Hepatic stellate cell (primary cell): ENCODE measurements around the gene MLST8.
"Not testable (repeated sequence)": the region's sequence is repeated elsewhere in the genome, so short reads cannot be mapped to it uniquely, and the experiment has no call there.

Experiments used
- DNase-seq: peaks from one replicate; pipeline ENCODE4 v3.0.0; 2011; ENCODE audit warnings: low spot score

Gene MLST8

GRCh38 chr16:2190659-2191445 lies 14.4 kb upstream of the MLST8 start:
- DNase-seq, result no peak

DNA sequence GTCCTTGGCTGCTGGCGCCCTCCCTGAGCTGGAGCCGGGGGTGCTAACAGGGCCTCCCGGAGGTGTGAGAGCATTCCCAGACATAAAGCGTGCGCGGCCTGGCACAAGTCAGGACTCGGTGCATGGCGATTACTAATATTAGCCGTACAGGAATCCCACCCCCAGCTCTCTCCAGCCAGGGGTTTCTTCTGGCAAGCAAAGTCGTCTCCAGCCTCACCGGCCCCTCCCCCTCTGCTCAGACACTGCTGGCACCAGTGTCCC lies 13.9 kb upstream of the MLST8 start:
- DNase-seq, result no peak

GRCh38 chr16:2194166-2194834 lies 11.0 kb upstream of the MLST8 start:
- DNase-seq, result peak; percentile 62

DNA sequence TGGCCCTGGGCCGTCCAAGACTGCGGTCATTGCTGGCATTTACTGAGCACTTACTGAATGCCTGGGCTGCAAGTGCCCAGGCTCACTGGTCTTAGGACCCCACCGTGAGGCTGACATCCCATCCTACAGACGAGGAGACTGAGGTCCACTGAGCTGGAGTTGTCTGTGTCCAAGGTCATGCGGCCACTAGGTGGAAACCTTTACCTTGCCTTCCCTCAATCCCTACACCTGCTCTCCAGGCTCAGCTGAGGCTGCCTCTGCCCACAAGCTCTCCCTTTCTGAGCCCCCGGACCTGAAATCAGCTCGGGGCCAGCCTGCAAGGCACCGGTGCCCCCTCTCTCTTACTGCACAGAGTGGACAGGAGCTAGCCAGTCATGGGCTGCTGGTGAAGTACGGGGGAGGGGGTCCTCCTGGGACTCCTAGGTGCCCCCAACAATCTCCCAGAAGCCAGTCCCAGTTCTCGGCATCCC lies 10.4 kb upstream of the MLST8 start:
- DNase-seq, result no peak

- DNase-seq, result no peak
These were observed 9.7 kb upstream of the MLST8 start for GRCh38 chr16:2195322-2196161.

DNA sequence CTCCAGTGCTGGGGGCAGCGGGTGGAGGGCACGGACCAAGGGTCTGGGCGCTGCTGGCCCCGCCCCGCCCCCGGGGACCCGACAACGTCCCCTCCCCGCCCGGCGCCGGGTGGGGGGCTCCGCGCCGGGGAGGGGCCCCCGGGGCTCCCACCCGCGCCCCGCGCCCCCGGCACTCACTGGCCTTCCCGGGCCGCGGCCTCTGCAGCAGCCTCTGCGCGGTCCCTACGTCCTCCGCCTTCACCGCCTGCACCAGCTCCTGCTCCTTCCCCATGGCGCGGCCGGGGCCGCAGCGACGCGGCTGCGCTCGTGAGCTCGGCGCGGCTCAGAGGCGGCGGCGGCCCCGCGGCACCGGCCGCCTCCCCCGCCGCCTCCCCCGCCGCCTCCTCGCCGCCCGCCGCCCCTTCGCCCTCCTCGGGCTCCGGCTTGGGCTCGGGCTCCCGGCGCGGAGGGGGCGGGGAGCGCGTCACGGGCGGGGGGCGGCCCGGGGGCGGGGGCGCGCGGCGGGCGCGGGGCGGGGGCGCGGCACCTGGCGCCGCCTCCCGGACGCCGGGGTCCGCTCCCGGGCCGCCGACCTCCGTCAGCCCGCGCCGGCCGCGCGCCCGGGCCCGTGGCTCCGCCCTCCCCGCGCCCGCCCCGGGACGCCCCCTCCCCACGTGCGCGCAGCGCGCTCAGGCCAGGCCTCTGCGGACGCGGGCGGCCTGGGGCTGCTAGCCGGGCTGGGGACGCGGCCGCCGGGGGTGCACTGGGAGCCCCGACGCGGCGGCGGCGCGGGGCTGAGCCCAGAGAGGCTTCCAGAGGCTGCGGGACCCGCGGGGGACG lies 8.9 kb upstream of the MLST8 start, which contains the start of gene CASKIN1:
Gene CASKIN1, minus strand, starts transcription at position 444 of the 819 bp plus-strand sequence. Its CDS starts 173 bp downstream, at position 271.
- DNase-seq, result peak; percentile 52

- no peak for DNase-seq
These were observed 8.2 kb upstream of the MLST8 start for GRCh38 chr16:2196981-2197511.

DNA sequence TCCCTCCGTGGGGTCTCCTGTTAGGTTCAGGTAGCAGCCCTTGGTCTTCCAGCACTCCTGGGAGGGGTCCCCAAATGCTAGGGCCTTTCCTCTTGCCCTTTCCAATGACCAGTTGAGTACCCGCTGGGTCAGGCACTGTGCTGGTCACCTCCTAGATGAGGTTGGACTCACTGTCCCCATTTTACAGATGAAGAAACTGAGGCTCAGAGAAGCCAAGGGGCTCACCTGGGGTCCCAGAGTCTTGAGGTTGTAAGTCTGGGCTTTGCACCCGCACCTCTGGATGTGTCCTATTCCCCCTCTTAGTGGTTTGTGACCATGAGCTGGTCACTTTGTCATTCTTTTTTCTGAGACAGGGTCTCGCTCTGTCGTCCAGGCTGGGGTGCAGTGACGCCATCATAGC lies 7.5 kb upstream of the MLST8 start:
- no peak for DNase-seq

DNA sequence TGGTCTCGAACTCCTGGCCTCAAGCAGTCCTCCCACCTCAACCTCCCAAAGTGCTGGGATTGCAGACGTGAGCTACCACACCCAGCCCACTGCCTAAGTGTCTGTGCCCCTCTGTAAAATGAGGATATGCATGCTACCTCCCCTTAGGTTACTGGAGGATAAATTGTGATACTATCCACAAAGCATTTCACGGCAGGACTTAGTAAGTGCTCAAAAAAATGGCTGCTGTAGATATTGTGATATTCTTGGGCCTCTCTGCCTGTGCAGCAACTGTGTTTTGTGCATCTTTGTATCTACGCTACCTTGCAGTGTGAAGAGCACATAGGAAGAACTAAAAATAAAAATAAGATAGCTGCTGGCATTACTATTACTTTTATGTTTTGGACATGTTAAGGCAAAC lies 7.0 kb upstream of the MLST8 start:
- DNase-seq, result no peak

DNA sequence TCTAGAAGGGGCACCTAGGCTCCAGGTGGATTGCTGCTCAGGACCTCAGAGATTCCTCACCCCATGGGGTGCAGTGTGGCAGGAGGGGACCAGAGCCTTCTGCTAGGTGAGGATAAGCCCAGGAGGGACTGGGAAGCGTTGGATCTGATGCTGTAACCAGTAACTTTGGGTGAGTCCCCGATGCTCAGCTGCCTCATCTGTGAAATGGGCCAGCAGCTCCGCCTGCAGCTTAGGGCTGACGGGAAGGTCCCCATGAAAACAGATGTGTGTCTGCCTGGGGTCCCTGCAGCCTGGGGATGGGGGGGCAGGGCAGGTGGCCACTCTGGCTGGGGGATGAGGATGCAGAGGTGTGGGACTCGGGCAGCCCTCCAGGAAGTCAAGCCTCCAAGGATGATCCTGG lies 6.2 kb upstream of the MLST8 start:
- no peak for DNase-seq

DNA sequence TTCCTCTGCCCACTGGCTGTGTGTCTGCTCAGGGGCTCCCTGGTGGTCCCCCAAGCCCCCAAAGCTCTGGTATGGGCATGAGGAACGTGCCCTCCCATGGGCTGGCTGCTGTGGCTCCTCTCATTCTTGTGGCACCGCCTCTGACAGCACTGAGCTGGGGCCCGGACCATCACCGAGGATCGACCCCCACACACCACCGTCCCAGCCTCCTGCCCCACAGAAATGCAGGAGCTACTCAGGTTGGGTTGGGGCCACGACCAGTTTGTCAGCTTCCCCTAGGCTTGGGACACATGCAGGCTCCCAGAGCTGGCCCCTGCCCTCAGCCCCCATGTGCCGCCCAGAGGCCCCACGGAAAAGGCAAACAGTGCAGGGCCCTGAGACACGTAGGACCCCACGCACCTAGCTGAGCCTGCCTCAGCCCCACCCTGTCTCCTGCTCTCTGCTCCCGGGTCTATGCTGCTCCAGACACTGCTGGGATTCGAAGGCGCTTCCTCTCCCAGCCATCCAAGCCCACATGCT lies 5.6 kb upstream of the MLST8 start:
- no peak for DNase-seq

DNA sequence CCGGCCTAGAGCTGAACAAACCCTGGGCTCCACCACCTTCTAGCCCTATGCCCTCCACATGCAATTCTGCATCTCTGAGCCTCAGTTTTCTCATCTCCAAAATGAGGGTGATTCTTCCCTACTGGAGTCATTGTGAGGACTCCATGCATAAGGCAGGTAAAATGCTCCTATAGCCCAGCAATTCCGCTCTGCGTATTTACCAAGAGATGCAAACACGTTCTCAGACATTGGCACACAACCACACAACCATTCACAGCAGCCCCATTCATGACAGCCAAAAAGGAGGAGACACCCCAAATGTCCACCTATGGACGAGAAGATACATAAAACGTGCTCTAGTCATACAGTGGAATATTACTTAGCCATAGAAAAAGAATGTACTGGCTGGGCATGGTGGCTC lies 4.9 kb upstream of the MLST8 start:
- DNase-seq, result no peak

DNA sequence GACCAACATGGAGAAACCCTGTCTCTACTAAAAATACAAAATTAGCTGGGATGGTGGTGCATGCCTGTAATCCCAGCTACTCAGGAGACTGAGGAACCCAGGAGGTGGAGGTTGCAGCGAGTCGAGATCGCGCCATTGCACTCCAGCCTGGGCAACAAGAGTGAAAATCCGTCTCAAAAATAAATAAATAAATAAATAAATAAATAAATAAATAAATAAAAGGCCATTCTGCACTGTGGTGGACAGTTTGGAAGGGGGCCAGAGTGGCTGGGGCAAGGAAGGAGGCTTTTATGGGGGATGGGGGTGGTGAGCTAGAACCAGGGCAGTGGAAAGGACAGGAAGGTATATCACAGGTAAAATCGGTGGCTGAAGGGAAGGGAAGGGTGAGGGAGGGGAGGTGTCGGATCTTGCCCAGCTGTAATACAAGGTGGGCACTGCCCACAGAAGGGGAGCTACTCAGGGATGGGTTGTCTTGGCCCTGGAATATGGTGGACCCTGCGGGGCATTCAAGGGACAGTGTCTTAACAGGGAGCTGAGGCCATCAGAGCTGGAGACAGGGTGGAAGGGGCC lies 2.0 kb upstream of the MLST8 start:
- not testable (repeated sequence) for DNase-seq

DNA sequence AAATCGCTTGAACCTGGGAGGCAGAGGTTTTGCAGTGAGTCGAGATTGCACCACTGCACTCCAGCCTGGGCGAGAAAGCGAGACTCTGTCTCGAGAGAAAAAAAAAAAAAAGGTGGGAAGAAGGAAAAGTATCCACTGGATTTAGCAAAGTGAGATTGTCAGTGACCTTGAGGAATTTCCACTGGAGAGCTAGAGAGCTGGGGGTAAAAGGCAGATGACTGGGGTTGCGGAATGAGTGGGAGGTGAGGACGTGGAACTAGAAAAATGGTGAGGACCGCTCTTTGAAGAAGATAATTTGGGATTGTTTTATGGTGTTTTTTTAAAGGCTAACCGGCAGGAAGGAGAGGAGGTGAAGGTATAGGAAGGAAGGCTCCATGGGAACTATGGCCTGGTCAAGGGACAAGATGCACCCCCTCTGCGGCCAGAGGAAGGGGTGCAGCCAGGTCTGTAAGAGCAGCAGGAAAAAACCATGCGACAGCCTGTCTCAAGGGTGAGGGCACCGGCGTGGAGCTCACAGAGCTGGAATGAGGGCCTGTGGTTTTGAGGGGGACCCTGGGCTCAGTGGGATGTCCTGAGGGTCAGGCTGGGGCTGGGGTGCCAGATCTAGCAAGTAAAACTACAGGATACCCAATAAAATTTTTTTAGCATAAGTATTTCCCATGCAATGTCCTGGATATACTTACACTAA lies 694 bp upstream of the MLST8 start:
- no peak for DNase-seq

- DNase-seq, result no peak
These were observed 686 bp downstream of the MLST8 start for GRCh38 chr16:2205967-2206313.

- DNase-seq, result no peak
These were observed 1.1 kb downstream of the MLST8 start for GRCh38 chr16:2206420-2206779.

DNA sequence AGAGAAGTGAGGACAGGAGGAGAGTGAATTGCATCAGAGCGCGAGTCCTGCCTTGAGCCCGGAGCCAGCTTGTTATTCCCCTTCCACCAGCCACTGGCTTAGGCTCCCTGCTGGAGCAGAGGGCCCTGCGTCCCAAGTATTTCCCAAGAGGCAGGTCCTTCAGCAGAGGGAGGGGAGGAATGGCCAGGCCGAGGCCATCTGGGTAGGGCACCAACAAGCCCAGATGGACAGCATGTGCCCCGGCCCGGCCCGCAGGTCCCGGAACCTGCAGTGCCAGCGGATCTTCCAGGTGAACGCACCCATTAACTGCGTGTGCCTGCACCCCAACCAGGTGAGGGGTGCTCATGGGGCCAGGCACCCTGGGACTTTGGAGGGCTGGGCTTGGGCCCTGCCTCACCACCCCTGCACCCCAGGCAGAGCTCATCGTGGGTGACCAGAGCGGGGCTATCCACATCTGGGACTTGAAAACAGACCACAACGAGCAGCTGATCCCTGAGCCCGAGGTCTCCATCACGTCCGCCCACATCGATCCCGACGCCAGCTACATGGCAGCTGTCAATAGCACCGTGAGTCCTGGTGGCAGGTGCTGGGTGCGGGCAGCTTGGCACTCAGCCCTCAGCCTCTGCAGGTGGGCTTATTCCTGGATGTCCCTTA lies 1.7 kb downstream of the MLST8 start:
- no peak for DNase-seq

DNA sequence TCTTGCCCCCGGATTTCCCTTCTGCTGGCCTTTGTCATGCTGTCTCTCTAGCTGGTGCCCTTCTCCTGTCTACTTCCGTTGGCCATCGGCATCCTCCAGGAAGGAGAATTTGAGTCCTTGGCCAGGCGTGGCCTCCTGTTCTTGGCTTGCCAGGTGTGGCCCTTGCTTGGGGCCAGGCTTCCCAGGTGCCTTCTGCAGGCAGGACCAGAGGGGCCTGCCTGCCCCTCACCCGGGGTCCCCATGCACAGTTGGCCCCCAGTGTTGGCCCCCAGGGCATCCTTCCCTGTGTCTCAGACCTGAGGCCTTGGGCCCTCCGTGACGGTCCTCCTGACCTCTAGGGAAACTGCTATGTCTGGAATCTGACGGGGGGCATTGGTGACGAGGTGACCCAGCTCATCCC lies 2.6 kb downstream of the MLST8 start:
- DNase-seq, result no peak

DNA sequence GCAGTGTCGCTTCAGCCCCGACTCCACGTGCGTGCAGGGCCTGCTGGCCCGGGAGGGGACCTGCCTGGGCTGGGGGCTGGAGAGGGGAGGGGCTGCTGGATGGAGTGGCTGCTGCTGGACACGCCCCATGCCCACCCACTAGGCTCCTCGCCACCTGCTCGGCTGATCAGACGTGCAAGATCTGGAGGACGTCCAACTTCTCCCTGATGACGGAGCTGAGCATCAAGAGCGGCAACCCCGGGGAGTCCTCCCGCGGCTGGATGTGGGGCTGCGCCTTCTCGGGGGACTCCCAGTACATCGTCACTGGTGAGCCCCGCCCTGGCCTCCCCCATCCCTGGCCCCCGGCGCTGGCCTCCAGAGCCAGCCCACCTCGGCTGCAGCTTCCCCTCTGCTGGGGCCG lies 3.1 kb downstream of the MLST8 start:
- DNase-seq, result no peak

GRCh38 chr16:2208772-2209171 lies 3.5 kb downstream of the MLST8 start:
- DNase-seq, result no peak
